SIG-M5 (cell line): ENCODE results near the gene SORCS2.
"Not testable (repeated sequence)": the region's sequence is repeated elsewhere in the genome, so short reads cannot be mapped to it uniquely, and the experiment has no call there.

Experiments used
- DNase-seq: peaks from one replicate; lab custom pipeline; 2025; lab: John Stamatoyannopoulos, UW

The SORCS2 gene

GRCh38 chr4:7554905-7555304 lies 362.6 kb downstream of the SORCS2 start:
- no peak for DNase-seq

GRCh38 chr4:7556558-7556957 lies 364.2 kb downstream of the SORCS2 start:
- DNase-seq = no peak

GRCh38 chr4:7557456-7557855 lies 365.1 kb downstream of the SORCS2 start:
- no peak for DNase-seq

GRCh38 chr4:7558436-7558835 lies 366.1 kb downstream of the SORCS2 start:
- no peak for DNase-seq

GRCh38 chr4:7559316-7559715 lies 367.0 kb downstream of the SORCS2 start:
- DNase-seq = no peak

- no peak for DNase-seq
These were observed 367.5 kb downstream of the SORCS2 start for GRCh38 chr4:7559741-7560395.

- DNase-seq = no peak
These were observed 369.2 kb downstream of the SORCS2 start for GRCh38 chr4:7561557-7561956.

GRCh38 chr4:7564242-7564641 lies 371.9 kb downstream of the SORCS2 start:
- no peak for DNase-seq

GRCh38 chr4:7565483-7565882 lies 373.1 kb downstream of the SORCS2 start:
- DNase-seq = no peak

- DNase-seq = no peak
These were observed 377.8 kb downstream of the SORCS2 start for GRCh38 chr4:7569810-7570783.

GRCh38 chr4:7571001-7571400 lies 378.7 kb downstream of the SORCS2 start:
- no peak for DNase-seq

- DNase-seq = no peak
These were observed 379.4 kb downstream of the SORCS2 start for GRCh38 chr4:7571701-7572100.

- DNase-seq = no peak
These were observed 380.6 kb downstream of the SORCS2 start for GRCh38 chr4:7572894-7573293.

GRCh38 chr4:7573576-7574091 lies 381.3 kb downstream of the SORCS2 start:
- DNase-seq = no peak

GRCh38 chr4:7574287-7575014 lies 382.1 kb downstream of the SORCS2 start:
- no peak for DNase-seq

- DNase-seq = no peak
These were observed 383.1 kb downstream of the SORCS2 start for GRCh38 chr4:7575426-7575825.

- DNase-seq = not testable (repeated sequence)
These were observed 385.2 kb downstream of the SORCS2 start for GRCh38 chr4:7577361-7578039.

- DNase-seq = no peak
These were observed 389.1 kb downstream of the SORCS2 start for GRCh38 chr4:7581477-7581876.

- DNase-seq = no peak
These were observed 390.2 kb downstream of the SORCS2 start for GRCh38 chr4:7582313-7583097.

GRCh38 chr4:7584098-7584497 lies 391.8 kb downstream of the SORCS2 start:
- no peak for DNase-seq

- no peak for DNase-seq
These were observed 392.3 kb downstream of the SORCS2 start for GRCh38 chr4:7584606-7585159.
